Large intestine (tissue), 12 donors: ENCODE results near the gene RPAP2. TPM values are rescaled to one million over a fixed set of nuclear protein-coding genes. Genes with fewer than 3 reads are reported as not detected.
"Not testable (repeated sequence)": the region's sequence is repeated elsewhere in the genome, so short reads cannot be mapped to it uniquely, and the experiment has no call there.

Experiments used
- DNase-seq, 2 donors: peaks; one replicate each; pipeline versions ENCODE4 v3.0.0 to v3.0.0-alpha.2; 2013
- H3K27ac ChIP-seq: one replicate; pipeline ENCODE4 v1.5.1; 2013; ENCODE audit warnings: low read length
- H3K27me3 ChIP-seq: 2 replicates; pipeline ENCODE4 v1.6.1; 2013; ENCODE audit warnings: low read length; ENCODE audit not compliant: control insufficient read depth, insufficient read depth
- H3K36me3 ChIP-seq: 2 replicates; pipeline ENCODE4 v1.6.1; 2013; ENCODE audit warnings: low read length; ENCODE audit not compliant: control insufficient read depth, insufficient read depth
- H3K4me1 ChIP-seq: one replicate; pipeline ENCODE4 v1.6.1; 2013; ENCODE audit warnings: low read length; ENCODE audit not compliant: control insufficient read depth, insufficient read depth
- H3K4me3 ChIP-seq: one replicate; pipeline ENCODE4 v1.5.1; 2013; ENCODE audit warnings: low read length
- H3K9me3 ChIP-seq: one replicate; pipeline ENCODE4 v1.6.1; 2013; ENCODE audit warnings: mild to moderate bottlenecking, low read depth, low read length, moderate library complexity; ENCODE audit not compliant: control insufficient read depth
- WGBS: methylation state at CpG from one replicate; pipeline ENCODE4 v1.1.5; 2013; ENCODE audit warnings: low lambda C conversion rate; ENCODE audit not compliant: insufficient coverage; 5-methylcytosine and 5-hydroxymethylcytosine counted together
- long read RNA-seq, 11 donors: transcript quantifications; one replicate each; lab custom pipeline, GENCODE V29; 2026
- polyA plus RNA-seq: library from polyadenylated mRNA; unstranded; fragments of 120-200 nt; gene quantifications from one replicate; pipeline ENCODE4 v1.2.1, GENCODE V29; 2013

The RPAP2 gene
- 21.8 TPM for polyA plus RNA-seq
- long read RNA-seq, donor 1, result 0 reads
- long read RNA-seq, donor 2, full-length matches to known transcripts, result 1 of 1 reads
- long read RNA-seq, donor 2, partial matches to known transcripts, result 0 of 1 reads
- long read RNA-seq, donor 2, other reads (novel, unspliced or antisense), result 0 of 1 reads
- long read RNA-seq, donor 3, result 0 reads
- long read RNA-seq, donor 4, result 0 reads
- long read RNA-seq, donor 5, result 0 reads
- long read RNA-seq, donor 6, full-length matches to known transcripts, result 1 of 1 reads
- long read RNA-seq, donor 6, partial matches to known transcripts, result 0 of 1 reads
- long read RNA-seq, donor 6, other reads (novel, unspliced or antisense), result 0 of 1 reads
- long read RNA-seq, donor 7, full-length matches to known transcripts, result 3 of 3 reads
- long read RNA-seq, donor 7, partial matches to known transcripts, result 0 of 3 reads
- long read RNA-seq, donor 7, other reads (novel, unspliced or antisense), result 0 of 3 reads
- long read RNA-seq, donor 8, full-length matches to known transcripts, result 1 of 1 reads
- long read RNA-seq, donor 8, partial matches to known transcripts, result 0 of 1 reads
- long read RNA-seq, donor 8, other reads (novel, unspliced or antisense), result 0 of 1 reads
- long read RNA-seq, donor 9, full-length matches to known transcripts, result 2 of 2 reads
- long read RNA-seq, donor 9, partial matches to known transcripts, result 0 of 2 reads
- long read RNA-seq, donor 9, other reads (novel, unspliced or antisense), result 0 of 2 reads
- long read RNA-seq, donor 10, full-length matches to known transcripts, result 5 of 5 reads
- long read RNA-seq, donor 10, partial matches to known transcripts, result 0 of 5 reads
- long read RNA-seq, donor 10, other reads (novel, unspliced or antisense), result 0 of 5 reads
- long read RNA-seq, donor 11, full-length matches to known transcripts, result 2 of 2 reads
- long read RNA-seq, donor 11, partial matches to known transcripts, result 0 of 2 reads
- long read RNA-seq, donor 11, other reads (novel, unspliced or antisense), result 0 of 2 reads

GRCh38 chr1:92298573-92299476 lies at the start of gene RPAP2, which contains the start of gene GLMN:
TSS of gene RPAP2 (plus strand) at chr1:92299059. CDS start at chr1:92299074, 15 bp downstream.
TSS of gene GLMN (minus strand) at chr1:92298987. CDS start at chr1:92297999, 988 bp downstream.
- peak; percentile 85 to 94 for DNase-seq
- Histone ChIP-seq H3K36me3 (peaks cover 6% of the 10 kb centered on the region), H3K4me3 (peak within 1 kb of the TSS; percentile 99), H3K27me3 (no peaks in the 10 kb centered on the region), H3K4me1 (no peaks in the 10 kb centered on the region), H3K9me3 (no peaks in the 10 kb centered on the region), H3K27ac (peak within 1 kb of the TSS; percentile 99)
- no CpG with 5 or more reads among the region's 76 CpGs for WGBS

- not testable (repeated sequence) for DNase-seq, H3K27ac ChIP-seq, H3K4me1 ChIP-seq, H3K4me3 ChIP-seq, H3K27me3 ChIP-seq, H3K9me3 ChIP-seq
- H3K36me3 ChIP-seq, result peaks cover 12% of the 10 kb centered on the region
- 58% methylated on average over 2 of the region's 3 CpGs for WGBS
These were observed 44.1 kb upstream of the RPAP2 start for GRCh38 chr1:92254714-92255113.

GRCh38 chr1:92259350-92259749 lies 39.5 kb upstream of the RPAP2 start:
- Histone ChIP-seq H3K36me3 (peaks cover 11% of the 10 kb centered on the region), H3K4me1 (no peaks in the 10 kb centered on the region), H3K9me3 (no peaks in the 10 kb centered on the region), H3K4me3 (no peak overlapping the region), H3K27ac (no peak overlapping the region), H3K27me3 (no peaks in the 10 kb centered on the region)
- WGBS, result 80% methylated on average over 1 of the region's 1 CpG
- no peak for DNase-seq

- DNase-seq, result no peak
- no peak overlapping the region for H3K4me3 ChIP-seq
These were observed 36.3 kb upstream of the RPAP2 start for GRCh38 chr1:92262516-92262915.

GRCh38 chr1:92273039-92273438 lies 25.8 kb upstream of the RPAP2 start:
- Histone ChIP-seq H3K36me3 (peaks cover 44% of the 10 kb centered on the region), H3K4me1 (no peaks in the 10 kb centered on the region), H3K4me3 (no peak overlapping the region), H3K27me3 (no peaks in the 10 kb centered on the region), H3K9me3 (no peaks in the 10 kb centered on the region), H3K27ac (no peak overlapping the region)
- no peak for DNase-seq
- 86% methylated on average over 1 of the region's 1 CpG for WGBS

More at GRCh38 chr1:92262516-92262915, 36.3 kb upstream of the RPAP2 start:
- no peaks in the 10 kb centered on the region for H3K9me3 ChIP-seq
- no peak overlapping the region for H3K27ac ChIP-seq
- no peaks in the 10 kb centered on the region for H3K4me1 ChIP-seq
- no peaks in the 10 kb centered on the region for H3K27me3 ChIP-seq
- peaks cover 15% of the 10 kb centered on the region for H3K36me3 ChIP-seq
- 100% methylated on average over 2 of the region's 3 CpGs for WGBS

GRCh38 chr1:92274939-92275338 lies 23.9 kb upstream of the RPAP2 start:
- no peaks in the 10 kb centered on the region for H3K27me3 ChIP-seq
- H3K36me3 ChIP-seq, result peaks cover 46% of the 10 kb centered on the region
- DNase-seq, result no peak
- H3K27ac ChIP-seq, result no peak overlapping the region
- H3K4me3 ChIP-seq, result no peak overlapping the region
- H3K4me1 ChIP-seq, result no peaks in the 10 kb centered on the region
- H3K9me3 ChIP-seq, result no peaks in the 10 kb centered on the region
- 100% methylated on average over 1 of the region's 1 CpG for WGBS

- Histone ChIP-seq H3K27me3 (no peaks in the 10 kb centered on the region), H3K27ac (no peak overlapping the region), H3K4me3 (no peak overlapping the region), H3K9me3 (no peaks in the 10 kb centered on the region), H3K4me1 (no peaks in the 10 kb centered on the region), H3K36me3 (peaks cover 45% of the 10 kb centered on the region)
- WGBS, result no CpG with 5 or more reads among the region's 3 CpGs
- DNase-seq, result no peak
These were observed 22.8 kb upstream of the RPAP2 start for GRCh38 chr1:92276082-92276481.

- WGBS, result no CpG with 5 or more reads among the region's 4 CpGs
- Histone ChIP-seq H3K36me3 (peaks cover 39% of the 10 kb centered on the region), H3K27ac (no peak overlapping the region), H3K4me3 (no peak overlapping the region), H3K27me3 (no peaks in the 10 kb centered on the region), H3K9me3 (no peaks in the 10 kb centered on the region), H3K4me1 (no peaks in the 10 kb centered on the region)
- DNase-seq, result no peak
These were observed 21.6 kb upstream of the RPAP2 start for GRCh38 chr1:92277105-92277723.

GRCh38 chr1:92279781-92280180 lies 19.1 kb upstream of the RPAP2 start:
- H3K27ac ChIP-seq, DNase-seq, H3K4me3 ChIP-seq, H3K9me3 ChIP-seq, H3K4me1 ChIP-seq, H3K27me3 ChIP-seq: not testable (repeated sequence)
- WGBS, result no CpG with 5 or more reads among the region's 15 CpGs
- H3K36me3 ChIP-seq, result peaks cover 26% of the 10 kb centered on the region
